Right ventricle myocardium inferior (tissue), 1 donor: ENCODE results near the gene FOXB1. TPM values are rescaled to one million over a fixed set of nuclear protein-coding genes. Genes with fewer than 3 reads are reported as not detected.

ENCODE experiments used
- ATAC-seq: fragments of 200-7000 bp; cut with Tn5 transposase; one replicate; pipeline ENCODE4 v1.9.1; 2020; ENCODE audit warnings: mild to moderate bottlenecking, moderate library complexity
- DNase-seq: peaks from one replicate; pipeline ENCODE4 v3.0.0; 2021; ENCODE audit errors: missing footprints
- intact Hi-C: fragments of 100-400 bp; cut with DNase I; formaldehyde crosslinking; loops from one replicate; pipeline ENCODE4 v1.11.0; 2022
- total RNA-seq: library from RNA; stranded (reverse); fragmentation: NEBNext Ultra II Directional; extraction: Animal tissue kit (Norgen Biotek cat#: 25700); gene quantifications from one replicate; pipeline ENCODE4 v1.2.1, GENCODE V29; 2021
- donor health status: DM: no; HTN: yes; CAD: no; lungs with severe emphysema.

Gene FOXB1
- total RNA-seq, 1 donor from 2014 or later, result not detected

- no peak for DNase-seq
- intact Hi-C loops, result no loop called here
- ATAC-seq, result no peak
These were observed 6.0 kb downstream of the FOXB1 start for GRCh38 chr15:60009980-60010732.

- intact Hi-C loops, result no loop called here
- no peak for ATAC-seq
- no peak for DNase-seq
These were observed 6.7 kb downstream of the FOXB1 start for GRCh38 chr15:60010858-60011257.

GRCh38 chr15:60012695-60013094 lies 8.6 kb downstream of the FOXB1 start:
- no peak for ATAC-seq
- intact Hi-C loops, result no loop called here
- no peak for DNase-seq

- no peak for DNase-seq
- intact Hi-C loops, result no loop called here
- no peak for ATAC-seq
These were observed 13.7 kb downstream of the FOXB1 start for GRCh38 chr15:60017538-60018520.

- ATAC-seq (no peak), DNase-seq (no peak)
- intact Hi-C loops, result no loop called here
These were observed 16.6 kb downstream of the FOXB1 start for GRCh38 chr15:60020736-60021135.

GRCh38 chr15:60021589-60022378 lies 17.7 kb downstream of the FOXB1 start:
- ATAC-seq, result no peak
- intact Hi-C loops, result no loop called here
- DNase-seq, result no peak

- intact Hi-C loops, result no loop called here
- ATAC-seq (no peak), DNase-seq (no peak)
These were observed 18.2 kb downstream of the FOXB1 start for GRCh38 chr15:60022379-60022741.

GRCh38 chr15:60026555-60026954 lies 22.4 kb downstream of the FOXB1 start:
- ATAC-seq (no peak), DNase-seq (no peak)
- intact Hi-C loops, result no loop called here

- no peak for ATAC-seq
- DNase-seq, result no peak
- intact Hi-C loops, result no loop called here
These were observed 31.2 kb downstream of the FOXB1 start for GRCh38 chr15:60035344-60035743.

- intact Hi-C loops, result no loop called here
- no peak for ATAC-seq
- DNase-seq, result no peak
These were observed 35.2 kb downstream of the FOXB1 start for GRCh38 chr15:60039316-60039715.

GRCh38 chr15:60043744-60044435 lies 39.8 kb downstream of the FOXB1 start:
- DNase-seq, result no peak
- intact Hi-C loops, result no loop called here
- ATAC-seq, result no peak

- ATAC-seq (no peak), DNase-seq (no peak)
- intact Hi-C loops, result no loop called here
These were observed 40.6 kb downstream of the FOXB1 start for GRCh38 chr15:60044636-60045270.

GRCh38 chr15:60047701-60048100 lies 43.6 kb downstream of the FOXB1 start:
- DNase-seq, result no peak
- intact Hi-C loops, result no loop called here
- ATAC-seq, result no peak

- intact Hi-C loops, result no loop called here
- DNase-seq, result no peak
- no peak for ATAC-seq
These were observed 45.8 kb downstream of the FOXB1 start for GRCh38 chr15:60049948-60050347.

- DNase-seq, result no peak
- ATAC-seq, result no peak
- intact Hi-C loops, result no loop called here
These were observed 48.7 kb downstream of the FOXB1 start for GRCh38 chr15:60052796-60053195.

GRCh38 chr15:60054472-60054871 lies 50.4 kb downstream of the FOXB1 start:
- intact Hi-C loops, result no loop called here
- DNase-seq (no peak), ATAC-seq (no peak)
